H1 (cell line): ENCODE results near the gene CASTOR1. TPM values are rescaled to one million over a fixed set of nuclear protein-coding genes. Genes with fewer than 3 reads are reported as not detected.

ENCODE experiments used
- CTCF ChIA-PET: fragments of 300-600 bp; sonication (Branson Sonifier 250); formaldehyde crosslinking; loops from one replicate; lab custom pipeline; 2021; ENCODE audit not compliant: partially characterized antibody; lab: Charles Lee
- POLR2A ChIA-PET: fragments of 300-600 bp; sonication (Branson Sonifier 250); formaldehyde crosslinking; loops from one replicate; lab custom pipeline; 2021; ENCODE audit warnings: inconsistent platforms; ENCODE audit not compliant: partially characterized antibody; lab: Charles Lee
- DNase-seq, 2 experiments: peaks; one replicate each; pipeline versions ENCODE4 v3.0.0 to v3.0.0-alpha.2; 2010 to 2022; ENCODE audit warnings: low spot score in 2 of 2, low read depth in 1 of 2, mixed read lengths in 1 of 2
- FAIRE-seq: peaks from 2 replicates; lab custom pipeline; 2011; peaks lifted over from hg19 to GRCh38; lab: Jason Lieb, UNC
- H2AFZ ChIP-seq: 2 replicates; pipeline ENCODE4 v1.8.1; 2012; ENCODE audit warnings: low read length, inconsistent platforms
- H2AK5ac ChIP-seq: 2 replicates; pipeline ENCODE4 v1.6.1; 2013; ENCODE audit warnings: low read depth, low read length
- H2BK120ac ChIP-seq: replicated peaks from 2 replicates; pipeline ENCODE3; 2013; ENCODE audit warnings: low read depth, low read length, inconsistent platforms
- H2BK12ac ChIP-seq: 2 replicates; pipeline ENCODE4 v1.6.1; 2013; ENCODE audit warnings: low read depth, low read length
- H2BK15ac ChIP-seq: 2 replicates; pipeline ENCODE4 v1.6.1; 2013; ENCODE audit warnings: low read length
- H2BK20ac ChIP-seq: 2 replicates; pipeline ENCODE4 v1.6.1; 2013; ENCODE audit warnings: low read length
- H2BK5ac ChIP-seq: 2 replicates; pipeline ENCODE4 v1.6.1; 2013; ENCODE audit warnings: low read depth, low read length
- H3K14ac ChIP-seq: 2 replicates; pipeline ENCODE4 v1.6.1; 2013; ENCODE audit warnings: inconsistent platforms; ENCODE audit not compliant: insufficient read length
- H3K18ac ChIP-seq: 2 replicates; pipeline ENCODE4 v1.6.1; 2013; ENCODE audit warnings: low read length; ENCODE audit errors: extremely low read depth
- H3K23ac ChIP-seq: 2 replicates; pipeline ENCODE4 v1.6.1; 2013; ENCODE audit warnings: inconsistent platforms; ENCODE audit not compliant: insufficient read length
- H3K23me2 ChIP-seq: 2 replicates; pipeline ENCODE4 v1.6.1; 2013; ENCODE audit warnings: low read depth, low read length
- H3K27ac ChIP-seq: 2 replicates; pipeline ENCODE4 v1.6.1; 2011; ENCODE audit warnings: low read depth, low read length, inconsistent platforms
- H3K27me3 ChIP-seq, 4 experiments: replicated peaks in 1 of 4; 1 replicate in 1 of 4; 2 replicates in 3 of 4; pipeline versions ENCODE4 v1.6.1 to v1.8.1; 2011 to 2013; ENCODE audit warnings: low read length in 3 of 4, mild to moderate bottlenecking in 3 of 4, inconsistent platforms in 2 of 4, mixed read lengths in 2 of 4, moderate library complexity in 1 of 4; ENCODE audit not compliant: control insufficient read depth in 3 of 4, insufficient read depth in 3 of 4; ENCODE audit errors: extremely low read depth in 1 of 4
- H3K36me3 ChIP-seq, 4 experiments: 2 replicates each; pipeline versions ENCODE4 v1.6.1 to v1.8.1; 2011 to 2013; ENCODE audit warnings: mild to moderate bottlenecking in 4 of 4, low read length in 3 of 4, moderate library complexity in 2 of 4, control low read depth in 1 of 4, inconsistent platforms in 1 of 4; ENCODE audit not compliant: insufficient read depth in 4 of 4, control insufficient read depth in 2 of 4
- H3K4ac ChIP-seq: replicated peaks from 2 replicates; pipeline ENCODE3; 2013; ENCODE audit warnings: low read length, low read depth, mixed read lengths, inconsistent platforms; ENCODE audit not compliant: insufficient read length
- H3K4me1 ChIP-seq, 4 experiments: replicated peaks in 1 of 4; 1 replicate in 1 of 4; 2 replicates in 3 of 4; pipeline versions ENCODE4 v1.6.1 to v1.8.1; 2011 to 2013; ENCODE audit warnings: low read length in 3 of 4, inconsistent platforms in 2 of 4, mixed read lengths in 1 of 4; ENCODE audit not compliant: insufficient read depth in 4 of 4, control insufficient read depth in 3 of 4
- H3K4me2 ChIP-seq, 2 experiments: 2 replicates each; pipeline versions ENCODE4 v1.6.1 to v1.8.1; 2011 to 2013; ENCODE audit warnings: low read depth in 2 of 2, low read length in 2 of 2, control low read depth in 1 of 2, inconsistent platforms in 1 of 2, mild to moderate bottlenecking in 1 of 2; ENCODE audit not compliant: insufficient read depth in 1 of 2
- H3K4me3 ChIP-seq, 4 experiments: fragments of 200-600, 300-600 bp in 1 of 4; sonication (generic), shearing (Covaris generic), sonication (Bioruptor Twin) in 1 of 4; 2 replicates each; pipeline versions ENCODE4 v1.5.1 to v1.8.1; 2011 to 2016; ENCODE audit warnings: low read length in 4 of 4, low read depth in 3 of 4, control low read depth in 2 of 4, inconsistent platforms in 2 of 4, mild to moderate bottlenecking in 2 of 4, mixed read lengths in 1 of 4, moderate library complexity in 1 of 4; ENCODE audit not compliant: insufficient read depth in 2 of 4; ENCODE audit errors: extremely low read depth in 1 of 4
- H3K56ac ChIP-seq: replicated peaks from 2 replicates; pipeline ENCODE3; 2013; ENCODE audit warnings: low read depth, mild to moderate bottlenecking, mixed read lengths, low read length, inconsistent platforms; ENCODE audit not compliant: insufficient read length
- H3K79me1 ChIP-seq: 2 replicates; pipeline ENCODE4 v1.6.1; 2013; ENCODE audit warnings: low read depth, low read length, control low read depth
- H3K79me2 ChIP-seq, 2 experiments: 2 replicates each; pipeline versions ENCODE4 v1.6.1 to v1.8.1; 2012 to 2013; ENCODE audit warnings: low read length in 2 of 2, mild to moderate bottlenecking in 2 of 2, inconsistent platforms in 1 of 2; ENCODE audit not compliant: insufficient read depth in 2 of 2, control insufficient read depth in 1 of 2
- H3K9ac ChIP-seq, 4 experiments: replicated peaks in 1 of 4; 1 replicate in 1 of 4; 2 replicates in 3 of 4; pipeline versions ENCODE4 v1.6.1 to v1.8.1; 2011 to 2013; ENCODE audit warnings: low read depth in 3 of 4, low read length in 3 of 4, control low read depth in 2 of 4, mild to moderate bottlenecking in 2 of 4, moderate library complexity in 2 of 4, inconsistent platforms in 1 of 4; ENCODE audit errors: extremely low read depth in 1 of 4
- H3K9me3 ChIP-seq, 2 experiments: 2 replicates each; pipeline versions ENCODE4 v1.6.1 to v1.8.1; 2012 to 2013; ENCODE audit warnings: mild to moderate bottlenecking in 2 of 2, moderate library complexity in 2 of 2, control low read depth in 1 of 2, inconsistent platforms in 1 of 2, low read depth in 1 of 2, low read length in 1 of 2, mixed read lengths in 1 of 2; ENCODE audit not compliant: insufficient read depth in 2 of 2
- H4K20me1 ChIP-seq, 2 experiments: replicated peaks in 1 of 2; 2 replicates each; pipeline versions ENCODE3 to v1.8.1; 2011 to 2013; ENCODE audit warnings: inconsistent platforms in 2 of 2, low read length in 2 of 2, mild to moderate bottlenecking in 1 of 2; ENCODE audit not compliant: insufficient read depth in 2 of 2, control insufficient read depth in 1 of 2
- H4K5ac ChIP-seq: 2 replicates; pipeline ENCODE4 v1.6.1; 2013; ENCODE audit warnings: low read length, low read depth, mixed read lengths, inconsistent platforms; ENCODE audit not compliant: insufficient read length
- H4K8ac ChIP-seq: 2 replicates; pipeline ENCODE4 v1.8.0; 2013; ENCODE audit warnings: mild to moderate bottlenecking, moderate library complexity, low read length, inconsistent platforms; ENCODE audit not compliant: insufficient read depth; ENCODE audit errors: extremely low read depth
- H4K91ac ChIP-seq: replicated peaks from 2 replicates; pipeline ENCODE3; 2013; ENCODE audit warnings: low read length, mixed read lengths, inconsistent platforms; ENCODE audit not compliant: insufficient read length
- ATF2 ChIP-seq: IDR thresholded peaks from 2 replicates; pipeline ENCODE4 v1.6.1; 2012; ENCODE audit warnings: low read length, inconsistent platforms
- CBX5 ChIP-seq: fragments of 300-800, 300-1000 bp; sonication (generic); IDR thresholded peaks from 2 replicates; pipeline ENCODE4 v1.7.1; 2016; ENCODE audit warnings: antibody characterized with exemption, low read length, low read depth
- CBX8 ChIP-seq: fragments of 300-800, 300-1000 bp; sonication (generic); IDR thresholded peaks from 2 replicates; pipeline ENCODE4 v1.7.1; 2016; ENCODE audit warnings: low read depth, low read length, borderline replicate concordance
- CREB1 ChIP-seq: IDR thresholded peaks from 2 replicates; pipeline ENCODE4 v1.6.1; 2012; ENCODE audit warnings: inconsistent platforms
- CTBP2 ChIP-seq: IDR thresholded peaks from 2 replicates; pipeline ENCODE4 v1.7.0; 2011; ENCODE audit warnings: borderline replicate concordance, mild to moderate bottlenecking, moderate library complexity, mixed read lengths, low read length; ENCODE audit not compliant: insufficient read depth, insufficient read length
- EGR1 ChIP-seq: IDR thresholded peaks from 2 replicates; pipeline ENCODE4 v1.6.1; 2011; ENCODE audit warnings: low read depth, low read length, borderline replicate concordance
- JUND ChIP-seq: IDR thresholded peaks from 2 replicates; pipeline ENCODE4 v1.6.1; 2011; ENCODE audit warnings: mild to moderate bottlenecking, improper control_type of control experiment, low read length
- PHF8 ChIP-seq: fragments of 200-600 bp; sonication (generic); conservative IDR thresholded peaks from 2 replicates; pipeline ENCODE4 v1.7.1; 2012; ENCODE audit warnings: low read depth, mild to moderate bottlenecking, inconsistent platforms, low read length, moderate library complexity
- POU5F1 ChIP-seq: IDR thresholded peaks from 2 replicates; pipeline ENCODE4 v1.6.1; 2011; ENCODE audit warnings: low read depth, mild to moderate bottlenecking, low read length, moderate library complexity
- SRF ChIP-seq: IDR thresholded peaks from 2 replicates; pipeline ENCODE4 v1.6.1; 2011; ENCODE audit warnings: mild to moderate bottlenecking, low read depth, low read length, moderate library complexity
- WGBS, 2 experiments: shearing (Covaris generic) in 1 of 2; methylation state at CpG; one replicate each; pipeline versions ENCODE4 v1.1.6 to v1.1.7; 2013 to 2015; ENCODE audit warnings: low lambda C conversion rate in 2 of 2, mixed read lengths in 2 of 2, inconsistent platforms in 1 of 2, low coverage in 1 of 2, missing lambda C conversion rate in 1 of 2; ENCODE audit not compliant: insufficient replicate concordance in 2 of 2, insufficient coverage in 1 of 2, insufficient read length in 1 of 2; ENCODE audit errors: extremely low coverage in 1 of 2, missing lambda C conversion rate in 1 of 2; 5-methylcytosine and 5-hydroxymethylcytosine counted together
- polyA plus RNA-seq, 7 experiments: library from polyadenylated mRNA; depleted of rRNA in 3 of 7; stranded (reverse) in 5 of 7; unstranded in 2 of 7; fragments of >200 nt in 5 of 7; fragments of 200-250 nt in 2 of 7; gene quantifications; 1 replicate in 5 of 7; 2 replicates in 1 of 7; 4 replicates in 1 of 7; pipeline versions ENCODE4 v1.2.1 to v1.2.3, GENCODE V29; 2011 to 2013; ENCODE audit warnings: missing spikeins in 2 of 7, mixed read lengths in 2 of 7
- total RNA-seq: library from RNA; stranded (reverse); fragmentation: NEBNext Ultra II Directional; extraction: Animal tissue kit (Norgen Biotek cat#: 25700); gene quantifications from 2 replicates; pipeline ENCODE4 v1.2.1, GENCODE V29; 2021

Gene CASTOR1
- total and polyA plus RNA-seq, 2 of the 8 experiments (the other 6 are each of a cell fraction or from before 2014, with no cell fraction given) = 10.3 to 36.0 TPM

GRCh38 chr22:30336752-30337460 is 47.6 kb upstream of the CASTOR1 start:
- H2BK120ac ChIP-seq = no peak overlapping the region
- H2AK5ac ChIP-seq = no peak overlapping the region
- H2BK5ac ChIP-seq = no peak overlapping the region
- H3K4ac ChIP-seq = no peak overlapping the region
- peaks cover 43 to 92% (median 87%) of the 10 kb centered on the region in 4 experiments for H3K36me3 ChIP-seq
- H3K23ac ChIP-seq = no peak overlapping the region
- no peak overlapping the region for H3K18ac ChIP-seq
- H3K79me2 ChIP-seq = no peaks in the 10 kb centered on the region
- H4K8ac ChIP-seq = no peak overlapping the region
- no peak overlapping the region for H2AFZ ChIP-seq
- H3K79me1 ChIP-seq = no peaks in the 10 kb centered on the region; the same call in 1 of the 2 replicates
- H4K20me1 ChIP-seq = peaks cover 0 to 10% of the 10 kb centered on the region in 2 experiments
- H3K4me1 ChIP-seq = no peaks in the 10 kb centered on the region
- H3K4me2 ChIP-seq = no peak overlapping the region
- ChIA-PET POLR2A (interaction anchor here (1.1 to 2.1 kb wide), 5 partner anchors 9 to 44 kb away, joined by 3 to 6 read pairs (median 4); partner anchors contain the start of genes SF3A1 and TBC1D10A), CTCF (interaction anchor here (0.5 to 1.8 kb wide), 4 partner anchors 9 to 153 kb away, joined by 3 to 6 read pairs (median 3); no protein-coding TSS in a partner anchor)
- no peak overlapping the region for H3K14ac ChIP-seq
- H4K91ac ChIP-seq = no peak overlapping the region
- no peak overlapping the region for H3K9ac ChIP-seq
- no peak overlapping the region for H4K5ac ChIP-seq
- no peaks in the 10 kb centered on the region for H3K23me2 ChIP-seq
- H2BK15ac ChIP-seq = no peak overlapping the region
- no peak overlapping the region for H3K56ac ChIP-seq
- FAIRE-seq (no peak), DNase-seq (no peak)
- no peak overlapping the region for H2BK20ac ChIP-seq
- H3K4me3 ChIP-seq = no peak overlapping the region
- H3K27me3 ChIP-seq = no peaks in the 10 kb centered on the region
- no peak overlapping the region for H3K27ac ChIP-seq
- WGBS, 2 experiments = 96% methylated on average over 4 of the region's 4 CpGs; no CpG with 5 or more reads in 1 of the 2 experiments
- no peak overlapping the region for H2BK12ac ChIP-seq
- no peaks in the 10 kb centered on the region for H3K9me3 ChIP-seq
- no peak for TF ChIP-seq CBX5
- no peak for TF ChIP-seq ATF2
- no peak for TF ChIP-seq SRF
- no peak for TF ChIP-seq POU5F1
- TF ChIP-seq CBX8 = no peak
- no peak for TF ChIP-seq JUND
- TF ChIP-seq PHF8 = no peak
- TF ChIP-seq CTBP2 = no peak
- TF ChIP-seq CREB1 = no peak
- TF ChIP-seq EGR1 = no peak
